ENCODE measurements around the gene PCDHGA5.
A peak's percentile ranks its signal among the peaks of the same experiment; 100 is the strongest.
"Not testable (repeated sequence)": the region's sequence is repeated elsewhere in the genome, so short reads cannot be mapped to it uniquely, and the experiment has no call there.

Gene PCDHGA5

DNA sequence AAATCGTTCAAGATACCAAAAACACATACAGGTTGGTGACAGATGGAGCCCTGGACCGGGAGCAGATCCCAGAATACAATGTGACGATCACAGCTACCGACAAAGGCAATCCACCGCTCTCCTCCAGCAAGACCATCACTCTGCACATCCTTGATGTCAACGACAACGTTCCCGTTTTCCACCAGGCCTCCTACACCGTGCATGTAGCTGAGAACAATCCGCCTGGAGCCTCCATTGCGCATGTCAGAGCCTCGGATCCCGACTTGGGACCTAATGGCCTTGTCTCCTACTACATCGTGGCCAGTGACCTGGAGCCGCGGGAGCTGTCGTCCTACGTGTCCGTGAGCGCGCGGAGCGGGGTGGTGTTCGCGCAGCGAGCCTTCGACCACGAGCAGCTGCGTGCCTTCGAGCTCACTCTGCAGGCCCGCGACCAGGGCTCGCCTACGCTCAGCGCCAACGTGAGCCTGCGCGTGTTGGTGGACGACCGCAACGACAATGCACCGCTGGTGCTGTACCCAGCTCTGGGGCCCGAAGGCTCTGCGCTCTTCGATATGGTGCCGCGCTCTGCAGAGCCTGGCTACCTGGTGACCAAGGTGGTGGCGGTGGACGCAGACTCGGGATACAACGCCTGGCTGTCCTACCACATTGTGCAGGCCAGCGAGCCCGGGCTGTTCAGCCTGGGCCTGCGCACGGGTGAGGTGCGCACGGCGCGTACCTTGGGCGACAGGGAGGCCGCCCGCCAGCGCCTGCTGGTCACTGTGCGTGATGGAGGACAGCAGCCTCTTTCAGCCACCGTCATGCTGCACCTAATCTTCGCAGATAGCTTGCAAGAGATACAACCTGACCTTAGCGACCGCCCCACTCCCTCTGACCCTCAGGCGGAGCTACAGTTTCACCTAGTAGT is 7.9 kb downstream of the PCDHGA5 start:
- H3K4me1 ChIP-seq (ENCODE audit: control insufficient read depth, insufficient read depth, low read length), result peaks cover 4% of the 10 kb centered on the region
- H3K27ac ChIP-seq (ENCODE audit: low read length), result no peak overlapping the region
- H3K36me3 ChIP-seq (ENCODE audit: control insufficient read depth in 2 of 2, insufficient read depth in 2 of 2, low read length in 2 of 2), result peaks cover 0 to 2% of the 10 kb centered on the region in 2 donors
- no peaks in the 10 kb centered on the region for H3K27me3 ChIP-seq (ENCODE audit: control insufficient read depth in 1 of 2, insufficient read depth in 2 of 2, low read length in 2 of 2)
- H3K4me3 ChIP-seq (ENCODE audit: low read length in 2 of 2), result peak overlapping the region; percentile 36 to 47
- H3K9ac ChIP-seq (ENCODE audit: low read length in 2 of 2), result no peak overlapping the region
- H3K9me3 ChIP-seq (ENCODE audit: control insufficient read depth in 2 of 2, low read length in 2 of 2), result peaks cover 41 to 70% of the 10 kb centered on the region in 2 donors

DNA sequence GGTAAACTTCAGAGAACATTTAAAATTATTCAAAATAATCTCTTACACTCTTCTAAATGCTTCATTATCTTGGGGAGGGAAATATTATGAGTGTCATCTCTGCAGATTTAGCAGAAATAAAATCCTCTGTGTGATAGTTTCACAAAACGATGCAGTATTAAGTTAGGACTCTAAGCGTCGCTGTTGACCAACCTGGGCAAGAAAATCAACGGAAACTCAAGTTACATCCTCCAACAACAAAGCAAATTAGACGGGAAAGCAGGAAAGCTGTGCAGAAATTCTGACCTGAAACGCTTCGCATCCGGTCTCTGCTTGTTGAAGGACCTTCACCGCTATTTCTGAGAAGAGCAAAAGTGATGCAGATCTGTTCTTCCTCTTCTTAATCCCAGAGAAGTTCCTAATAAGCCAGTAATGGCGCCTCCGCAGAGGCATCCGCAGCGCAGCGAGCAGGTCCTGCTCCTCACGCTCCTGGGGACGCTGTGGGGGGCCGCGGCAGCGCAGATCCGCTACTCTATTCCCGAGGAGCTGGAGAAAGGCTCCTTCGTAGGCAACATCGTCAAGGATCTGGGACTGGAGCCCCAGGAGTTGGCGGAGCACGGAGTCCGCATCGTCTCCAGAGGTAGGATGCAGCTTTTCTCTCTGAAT is 9.8 kb downstream of the PCDHGA5 start, which contains the start of gene PCDHGA6:
PCDHGA6 (plus strand) TSS at position 219 of the 645 bp plus-strand sequence; CDS start at position 412, 193 bp downstream.
- Histone ChIP-seq H3K9ac (ENCODE audit: low read length in 2 of 2) (no peak within 1 kb of the TSS), H3K4me3 (ENCODE audit: low read length in 2 of 2) (peak within 1 kb of the TSS; percentile 31 to 65), H3K4me1 (ENCODE audit: control insufficient read depth, insufficient read depth, low read length) (peaks cover 4% of the 10 kb centered on the region), H3K27ac (ENCODE audit: low read length) (no peak within 1 kb of the TSS), H3K36me3 (ENCODE audit: control insufficient read depth in 2 of 2, insufficient read depth in 2 of 2, low read length in 2 of 2) (peaks cover 0 to 2% of the 10 kb centered on the region in 2 donors), H3K27me3 (ENCODE audit: control insufficient read depth in 1 of 2, insufficient read depth in 2 of 2, low read length in 2 of 2) (no peaks in the 10 kb centered on the region), H3K9me3 (ENCODE audit: control insufficient read depth in 2 of 2, low read length in 2 of 2) (peaks cover 40 to 77% of the 10 kb centered on the region in 2 donors)

DNA sequence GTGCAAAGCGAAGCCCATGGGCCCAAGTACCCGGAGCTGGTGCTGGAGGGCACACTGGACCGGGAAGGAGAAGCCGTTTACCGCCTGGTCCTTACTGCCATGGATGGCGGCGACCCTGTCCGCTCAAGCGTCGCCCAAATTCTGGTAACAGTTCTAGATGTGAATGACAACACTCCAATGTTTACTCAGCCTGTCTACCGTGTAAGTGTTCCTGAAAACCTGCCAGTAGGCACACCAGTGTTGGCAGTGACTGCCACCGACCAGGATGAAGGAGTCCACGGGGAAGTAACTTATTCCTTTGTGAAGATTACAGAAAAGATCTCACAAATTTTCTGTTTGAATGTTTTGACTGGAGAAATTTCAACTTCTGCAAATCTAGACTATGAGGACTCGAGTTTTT is 10.7 kb downstream of the PCDHGA5 start:
- Histone ChIP-seq H3K27me3 (ENCODE audit: control insufficient read depth in 1 of 2, insufficient read depth in 2 of 2, low read length in 2 of 2) (no peaks in the 10 kb centered on the region), H3K9ac (ENCODE audit: low read length in 2 of 2) (no peak overlapping the region), H3K27ac (ENCODE audit: low read length) (no peak overlapping the region), H3K4me3 (ENCODE audit: low read length in 2 of 2) (peak overlapping the region; percentile 31 to 65), H3K4me1 (ENCODE audit: control insufficient read depth, insufficient read depth, low read length) (peaks cover 4% of the 10 kb centered on the region), H3K9me3 (ENCODE audit: control insufficient read depth in 2 of 2, low read length in 2 of 2) (peaks cover 38 to 76% of the 10 kb centered on the region in 2 donors), H3K36me3 (ENCODE audit: control insufficient read depth in 2 of 2, insufficient read depth in 2 of 2, low read length in 2 of 2) (peaks cover 0 to 2% of the 10 kb centered on the region in 2 donors)

DNA sequence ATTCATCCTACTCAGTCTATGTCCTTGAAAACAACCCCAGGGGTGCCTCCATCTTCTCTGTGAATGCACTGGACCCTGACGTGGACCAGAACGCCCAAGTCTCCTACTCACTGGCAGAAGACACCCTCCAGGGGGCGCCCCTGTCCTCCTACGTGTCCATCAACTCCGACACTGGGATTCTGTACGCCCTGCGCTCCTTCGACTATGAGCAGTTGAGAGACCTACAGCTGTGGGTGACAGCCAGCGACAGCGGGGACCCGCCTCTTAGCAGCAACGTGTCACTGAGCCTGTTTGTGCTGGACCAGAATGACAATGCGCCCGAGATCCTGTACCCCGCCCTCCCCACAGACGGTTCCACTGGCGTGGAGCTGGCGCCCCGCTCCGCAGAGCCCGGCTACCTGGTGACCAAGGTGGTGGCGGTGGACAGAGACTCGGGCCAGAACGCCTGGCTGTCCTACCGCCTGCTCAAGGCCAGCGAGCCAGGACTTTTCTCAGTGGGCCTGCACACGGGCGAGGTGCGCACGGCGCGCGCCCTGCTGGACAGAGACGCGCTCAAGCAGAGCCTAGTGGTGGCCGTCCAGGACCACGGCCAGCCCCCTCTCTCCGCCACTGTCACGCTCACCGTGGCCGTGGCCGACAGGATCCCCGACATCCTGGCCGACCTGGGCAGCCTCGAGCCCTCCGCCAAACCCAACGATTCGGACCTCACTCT is 11.6 kb downstream of the PCDHGA5 start:
- Histone ChIP-seq H3K4me3 (ENCODE audit: low read length in 2 of 2) (peak overlapping the region in 1 of 2 donors; percentile 15), H3K9me3 (ENCODE audit: control insufficient read depth in 2 of 2, low read length in 2 of 2) (peaks cover 36 to 73% of the 10 kb centered on the region in 2 donors)
- H3K4me1 ChIP-seq (ENCODE audit: control insufficient read depth, insufficient read depth, low read length); H3K36me3 ChIP-seq (ENCODE audit: control insufficient read depth in 2 of 2, insufficient read depth in 2 of 2, low read length in 2 of 2); H3K27ac ChIP-seq (ENCODE audit: low read length); H3K9ac ChIP-seq (ENCODE audit: low read length in 2 of 2); H3K27me3 ChIP-seq (ENCODE audit: control insufficient read depth in 1 of 2, insufficient read depth in 2 of 2, low read length in 2 of 2): not testable (repeated sequence)

DNA sequence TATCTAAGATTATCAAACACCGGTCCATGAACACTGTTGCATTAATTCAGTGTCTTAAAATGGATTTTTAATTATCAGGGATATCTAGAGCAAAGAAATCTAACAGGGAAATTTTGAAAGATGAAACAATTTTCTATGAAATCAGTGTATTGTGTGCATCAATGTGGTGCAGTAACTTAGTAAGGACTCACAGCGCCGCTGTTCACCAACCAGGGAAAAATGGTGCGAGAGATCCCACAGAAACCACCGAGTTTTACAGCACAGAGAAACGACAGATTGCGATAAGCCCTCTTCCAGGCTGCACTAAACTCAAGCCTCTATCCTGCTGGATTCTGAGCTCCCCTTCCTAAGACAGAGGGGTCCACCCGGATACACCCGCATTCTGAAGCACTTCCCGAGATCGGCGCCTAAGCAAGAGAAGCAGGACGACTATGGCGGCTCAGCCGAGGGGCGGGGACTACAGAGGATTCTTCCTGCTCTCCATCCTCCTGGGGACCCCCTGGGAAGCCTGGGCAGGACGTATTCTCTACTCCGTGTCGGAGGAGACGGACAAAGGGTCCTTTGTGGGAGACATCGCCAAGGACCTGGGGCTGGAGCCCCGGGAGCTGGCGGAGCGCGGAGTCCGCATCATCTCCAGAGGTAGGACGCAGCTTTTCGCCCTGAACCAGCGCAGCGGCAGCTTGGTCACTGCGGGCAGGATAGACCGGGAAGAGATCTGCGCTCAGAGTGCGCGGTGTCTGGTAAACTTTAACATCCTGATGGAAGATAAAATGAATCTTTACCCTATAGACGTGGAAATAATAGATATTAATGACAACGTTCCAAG is 18.7 kb downstream of the PCDHGA5 start, which contains the start of gene PCDHGA7:
PCDHGA7 (plus strand) TSS at position 274 of the 826 bp plus-strand sequence; CDS start at position 432, 158 bp downstream.
- H3K4me3 ChIP-seq (ENCODE audit: low read length in 2 of 2), result peak within 1 kb of the TSS; percentile 56 to 58
- no peaks in the 10 kb centered on the region for H3K4me1 ChIP-seq (ENCODE audit: control insufficient read depth, insufficient read depth, low read length)
- peaks cover 34 to 60% of the 10 kb centered on the region in 2 donors for H3K9me3 ChIP-seq (ENCODE audit: control insufficient read depth in 2 of 2, low read length in 2 of 2)
- H3K36me3 ChIP-seq (ENCODE audit: control insufficient read depth in 2 of 2, insufficient read depth in 2 of 2, low read length in 2 of 2), result peaks cover 0 to 3% of the 10 kb centered on the region in 2 donors
- no peak within 1 kb of the TSS for H3K9ac ChIP-seq (ENCODE audit: low read length in 2 of 2)
- H3K27me3 ChIP-seq (ENCODE audit: control insufficient read depth in 1 of 2, insufficient read depth in 2 of 2, low read length in 2 of 2), result no peaks in the 10 kb centered on the region
- no peak within 1 kb of the TSS for H3K27ac ChIP-seq (ENCODE audit: low read length)

DNA sequence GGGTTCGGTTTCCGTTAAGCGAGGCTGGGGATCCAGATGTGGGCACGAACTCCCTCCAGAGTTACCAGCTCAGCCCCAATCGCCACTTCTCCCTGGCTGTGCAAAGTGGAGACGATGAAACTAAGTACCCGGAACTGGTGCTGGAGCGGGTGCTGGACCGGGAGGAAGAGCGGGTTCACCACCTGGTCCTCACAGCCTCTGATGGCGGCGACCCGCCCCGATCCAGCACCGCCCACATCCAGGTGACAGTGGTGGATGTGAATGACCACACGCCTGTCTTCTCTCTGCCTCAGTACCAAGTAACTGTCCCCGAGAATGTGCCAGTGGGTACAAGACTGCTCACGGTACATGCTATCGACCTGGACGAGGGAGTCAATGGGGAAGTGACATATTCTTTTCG is 19.4 kb downstream of the PCDHGA5 start:
- no peaks in the 10 kb centered on the region for H3K27me3 ChIP-seq (ENCODE audit: control insufficient read depth in 1 of 2, insufficient read depth in 2 of 2, low read length in 2 of 2)
- no peak overlapping the region for H3K9ac ChIP-seq (ENCODE audit: low read length in 2 of 2)
- no peak overlapping the region for H3K27ac ChIP-seq (ENCODE audit: low read length)
- peaks cover 0 to 3% of the 10 kb centered on the region in 2 donors for H3K36me3 ChIP-seq (ENCODE audit: control insufficient read depth in 2 of 2, insufficient read depth in 2 of 2, low read length in 2 of 2)
- no peaks in the 10 kb centered on the region for H3K4me1 ChIP-seq (ENCODE audit: control insufficient read depth, insufficient read depth, low read length)
- H3K4me3 ChIP-seq (ENCODE audit: low read length in 2 of 2), result peak overlapping the region; percentile 56 to 58
- H3K9me3 ChIP-seq (ENCODE audit: control insufficient read depth in 2 of 2, low read length in 2 of 2), result peaks cover 36 to 59% of the 10 kb centered on the region in 2 donors

DNA sequence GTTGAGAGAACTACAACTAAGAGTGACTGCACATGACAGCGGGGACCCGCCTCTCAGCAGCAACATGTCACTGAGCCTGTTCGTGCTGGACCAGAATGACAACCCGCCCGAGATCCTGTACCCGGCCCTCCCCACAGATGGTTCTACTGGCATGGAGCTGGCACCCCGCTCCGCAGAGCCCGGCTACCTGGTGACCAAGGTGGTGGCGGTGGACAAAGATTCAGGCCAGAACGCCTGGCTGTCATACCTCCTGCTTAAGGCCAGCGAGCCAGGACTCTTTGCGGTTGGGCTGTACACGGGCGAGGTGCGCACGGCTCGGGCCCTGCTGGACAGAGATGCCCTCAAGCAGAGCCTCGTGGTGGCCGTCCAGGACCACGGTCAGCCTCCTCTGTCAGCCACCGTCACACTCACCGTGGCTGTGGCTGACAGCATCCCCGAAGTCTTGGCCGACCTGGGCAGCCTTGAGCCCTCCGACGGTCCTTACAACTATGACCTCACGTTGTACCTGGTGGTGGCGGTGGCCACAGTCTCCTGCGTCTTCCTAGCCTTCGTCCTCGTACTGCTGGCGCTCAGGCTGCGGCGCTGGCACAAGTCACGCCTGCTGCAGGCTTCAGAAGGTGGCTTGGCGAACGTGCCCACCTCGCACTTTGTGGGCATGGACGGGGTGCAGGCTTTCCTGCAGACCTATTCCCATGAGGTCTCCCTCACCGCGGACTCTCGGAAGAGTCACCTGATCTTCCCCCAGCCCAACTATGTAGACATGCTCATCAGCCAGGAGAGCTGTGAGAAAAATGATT is 20.7 kb downstream of the PCDHGA5 start:
- H3K9me3 ChIP-seq (ENCODE audit: control insufficient read depth in 2 of 2, low read length in 2 of 2), result peaks cover 44 to 73% of the 10 kb centered on the region in 2 donors
- peaks cover 0 to 3% of the 10 kb centered on the region in 2 donors for H3K36me3 ChIP-seq (ENCODE audit: control insufficient read depth in 2 of 2, insufficient read depth in 2 of 2, low read length in 2 of 2)
- H3K27ac ChIP-seq (ENCODE audit: low read length), result no peak overlapping the region
- H3K9ac ChIP-seq (ENCODE audit: low read length in 2 of 2), result no peak overlapping the region
- peak overlapping the region in 1 of 2 donors; percentile 58 for H3K4me3 ChIP-seq (ENCODE audit: low read length in 2 of 2)
- H3K27me3 ChIP-seq (ENCODE audit: control insufficient read depth in 1 of 2, insufficient read depth in 2 of 2, low read length in 2 of 2), result no peaks in the 10 kb centered on the region
- no peaks in the 10 kb centered on the region for H3K4me1 ChIP-seq (ENCODE audit: control insufficient read depth, insufficient read depth, low read length)

DNA sequence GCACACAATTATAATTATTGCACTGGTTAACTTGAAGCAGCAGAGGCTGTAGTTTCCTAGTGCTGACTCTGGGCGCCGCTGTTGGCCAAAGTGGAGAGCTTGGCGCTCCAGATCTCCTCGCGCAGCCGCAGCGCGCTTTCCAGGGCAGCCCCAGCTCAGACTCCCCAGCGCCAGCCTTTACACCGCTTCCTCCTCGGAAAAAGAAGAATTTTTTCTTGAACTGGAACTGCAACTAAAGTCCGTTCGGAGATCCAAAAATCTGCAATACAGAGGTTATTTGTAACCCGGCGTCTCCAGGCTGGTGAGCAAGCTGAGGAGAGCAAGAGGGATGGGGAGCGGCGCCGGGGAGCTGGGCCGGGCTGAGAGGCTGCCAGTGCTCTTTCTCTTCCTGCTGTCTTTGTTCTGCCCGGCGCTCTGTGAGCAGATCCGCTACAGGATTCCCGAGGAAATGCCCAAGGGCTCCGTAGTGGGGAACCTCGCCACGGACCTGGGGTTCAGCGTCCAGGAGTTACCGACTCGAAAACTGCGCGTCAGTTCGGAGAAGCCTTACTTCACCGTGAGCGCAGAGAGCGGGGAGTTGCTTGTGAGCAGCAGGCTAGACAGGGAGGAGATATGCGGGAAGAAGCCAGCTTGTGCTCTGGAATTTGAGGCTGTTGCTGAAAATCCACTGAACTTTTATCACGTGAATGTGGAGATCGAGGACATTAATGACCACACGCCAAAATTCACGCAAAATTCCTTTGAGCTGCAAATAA is 23.8 kb downstream of the PCDHGA5 start, which contains the start of gene PCDHGB4:
PCDHGB4 (plus strand) TSS at position 142 of the 755 bp plus-strand sequence; CDS start at position 329, 187 bp downstream.
- Histone ChIP-seq H3K9me3 (ENCODE audit: control insufficient read depth in 2 of 2, low read length in 2 of 2) (peaks cover 52 to 77% of the 10 kb centered on the region in 2 donors), H3K4me3 (ENCODE audit: low read length in 2 of 2) (peak within 1 kb of the TSS; percentile 29 to 38)
- H3K36me3 ChIP-seq (ENCODE audit: control insufficient read depth in 2 of 2, insufficient read depth in 2 of 2, low read length in 2 of 2); H3K27me3 ChIP-seq (ENCODE audit: control insufficient read depth in 1 of 2, insufficient read depth in 2 of 2, low read length in 2 of 2); H3K27ac ChIP-seq (ENCODE audit: low read length); H3K4me1 ChIP-seq (ENCODE audit: control insufficient read depth, insufficient read depth, low read length); H3K9ac ChIP-seq (ENCODE audit: low read length in 2 of 2): not testable (repeated sequence)

DNA sequence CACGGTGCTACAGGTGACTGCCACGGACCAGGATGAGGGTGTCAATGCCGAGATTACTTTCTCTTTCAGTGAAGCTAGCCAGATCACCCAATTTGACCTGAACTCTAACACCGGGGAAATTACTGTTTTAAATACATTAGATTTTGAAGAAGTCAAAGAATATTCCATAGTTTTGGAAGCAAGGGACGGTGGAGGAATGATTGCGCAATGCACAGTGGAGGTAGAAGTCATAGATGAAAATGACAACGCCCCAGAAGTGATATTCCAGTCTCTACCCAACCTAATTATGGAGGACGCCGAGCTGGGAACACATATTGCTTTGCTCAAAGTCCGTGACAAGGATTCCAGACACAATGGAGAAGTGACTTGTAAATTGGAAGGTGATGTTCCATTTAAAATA is 24.7 kb downstream of the PCDHGA5 start:
- Histone ChIP-seq H3K4me3 (ENCODE audit: low read length in 2 of 2) (peak overlapping the region in 1 of 2 donors; percentile 38), H3K9me3 (ENCODE audit: control insufficient read depth in 2 of 2, low read length in 2 of 2) (peaks cover 52 to 77% of the 10 kb centered on the region in 2 donors), H3K36me3 (ENCODE audit: control insufficient read depth in 2 of 2, insufficient read depth in 2 of 2, low read length in 2 of 2) (peaks cover 0 to 3% of the 10 kb centered on the region in 2 donors), H3K9ac (ENCODE audit: low read length in 2 of 2) (no peak overlapping the region), H3K27ac (ENCODE audit: low read length) (no peak overlapping the region), H3K4me1 (ENCODE audit: control insufficient read depth, insufficient read depth, low read length) (no peaks in the 10 kb centered on the region), H3K27me3 (ENCODE audit: control insufficient read depth in 1 of 2, insufficient read depth in 2 of 2, low read length in 2 of 2) (peaks cover 0 to 3% of the 10 kb centered on the region in 2 donors)

Measured in stomach smooth muscle (tissue), 2 donors.